ENCODE results near the gene FSD1L.
"Not testable (repeated sequence)": the region's sequence is repeated elsewhere in the genome, so short reads cannot be mapped to it uniquely, and the experiment has no call there.

Gene FSD1L

GRCh38 chr9:105496826-105497225 is 49.0 kb downstream of the FSD1L start:
- DNase-seq: no peak

DNA sequence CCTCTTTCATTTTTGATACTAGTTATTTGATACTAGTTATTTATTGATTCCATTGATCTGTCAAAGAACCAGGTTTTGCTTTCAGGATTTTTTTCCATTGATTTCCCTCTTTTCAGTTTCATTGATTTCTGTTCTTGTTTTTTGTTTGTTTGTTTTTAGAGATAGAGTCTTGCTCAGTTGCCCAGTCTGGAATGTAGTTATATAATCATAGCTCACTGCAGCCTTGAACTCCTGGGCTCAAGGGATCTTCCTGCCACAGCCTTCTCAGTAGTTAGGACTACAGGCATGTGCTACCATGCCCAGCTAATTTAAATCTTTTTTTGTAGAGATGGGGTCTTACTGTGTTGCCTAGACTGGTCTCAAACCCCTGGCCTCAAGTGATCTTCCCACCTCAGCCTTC is 49.9 kb downstream of the FSD1L start:
- DNase-seq: no peak

- DNase-seq: no peak
These were observed 52.4 kb downstream of the FSD1L start for GRCh38 chr9:105500108-105500766.

GRCh38 chr9:105501414-105501813 is 53.6 kb downstream of the FSD1L start:
- no peak for DNase-seq

DNA sequence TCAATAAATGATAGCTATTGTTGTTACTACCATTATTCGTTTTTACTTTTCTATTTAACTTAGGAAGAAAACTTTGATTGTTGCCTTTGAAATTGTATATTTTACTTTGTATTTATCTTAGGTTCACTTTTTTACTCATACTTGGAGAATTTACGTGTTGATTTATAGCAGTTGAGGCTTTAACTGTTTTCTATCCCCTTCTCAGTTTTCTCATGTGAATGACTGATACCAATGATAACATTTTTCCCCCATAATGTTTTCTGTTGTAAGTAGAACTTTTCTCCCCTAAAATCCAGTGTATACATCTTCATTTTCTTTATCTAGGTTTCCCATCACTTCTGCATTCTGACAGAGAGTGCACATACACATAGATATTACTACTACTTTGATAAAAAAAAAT is 54.4 kb downstream of the FSD1L start:
- DNase-seq: no peak

DNA sequence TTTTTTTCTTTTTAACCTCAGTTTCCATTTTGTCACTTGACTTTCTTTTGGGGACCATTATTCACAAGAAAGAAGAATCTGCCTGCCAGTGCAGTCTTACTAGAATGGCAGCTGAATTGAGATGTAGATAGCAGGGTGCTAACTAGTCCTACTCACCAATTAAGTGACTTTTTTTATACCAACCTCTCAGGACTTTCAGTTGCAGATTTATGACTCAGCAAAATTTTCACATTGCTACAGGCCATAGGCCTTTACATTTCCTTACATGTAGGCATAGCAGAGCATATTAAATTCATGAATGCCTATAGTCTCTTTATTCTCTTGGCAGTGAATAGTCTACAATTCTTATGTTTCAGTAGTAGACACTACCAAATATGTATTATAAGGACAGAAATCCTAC is 56.0 kb downstream of the FSD1L start:
- DNase-seq: no peak

DNA sequence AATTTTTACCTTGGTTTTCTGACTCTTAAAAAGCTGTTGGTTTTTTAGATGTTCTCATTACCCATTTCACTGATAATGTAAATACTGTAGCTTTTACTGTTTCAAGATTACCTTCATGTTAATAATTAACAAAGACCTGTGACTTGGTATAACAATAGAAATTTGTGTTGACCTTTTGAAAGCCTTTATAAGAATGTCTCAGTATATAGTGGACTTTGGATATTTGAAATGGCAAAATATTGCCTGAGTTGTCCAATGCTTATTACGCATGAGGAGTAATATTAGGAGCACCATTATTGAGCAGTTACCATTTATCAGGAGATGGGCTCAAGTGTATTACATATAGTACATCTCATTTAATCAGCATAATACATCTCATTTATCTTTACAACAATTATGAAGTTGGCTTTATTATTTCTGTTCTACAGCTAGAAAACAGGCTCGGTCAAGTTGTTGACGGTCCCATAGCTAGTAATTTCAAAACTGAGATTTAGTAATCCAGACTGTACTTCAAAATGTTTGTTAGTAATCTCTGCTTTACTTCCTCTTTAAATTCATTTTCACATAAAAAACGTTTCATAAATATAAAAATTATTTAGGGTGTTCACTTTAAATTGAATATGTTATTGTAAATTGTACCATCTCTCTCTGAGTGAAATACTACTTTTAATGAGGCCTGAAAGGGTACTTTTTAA is 59.4 kb downstream of the FSD1L start:
- DNase-seq: no peak

DNA sequence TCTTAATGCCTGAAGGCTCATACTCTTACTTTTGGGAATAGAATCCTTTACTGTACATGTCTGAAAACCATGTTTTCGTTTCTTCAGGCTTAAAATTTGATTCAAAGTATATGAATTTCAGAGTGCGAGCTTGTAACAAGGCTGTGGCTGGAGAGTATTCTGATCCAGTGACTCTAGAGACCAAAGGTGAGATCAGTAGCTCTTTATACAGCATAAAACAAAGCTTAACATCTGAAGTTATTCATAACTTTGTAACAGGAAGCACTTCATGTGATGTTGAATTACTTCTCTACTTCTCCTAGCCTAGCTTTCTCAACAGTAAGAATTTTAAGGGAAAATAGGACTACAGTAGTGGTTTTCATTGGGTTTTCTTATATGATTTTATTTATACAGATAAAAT is 60.7 kb downstream of the FSD1L start:
- DNase-seq: no peak

GRCh38 chr9:105510024-105510423 is 62.2 kb downstream of the FSD1L start:
- DNase-seq: no peak

- no peak for DNase-seq
These were observed 63.6 kb downstream of the FSD1L start for GRCh38 chr9:105511446-105511845.

DNA sequence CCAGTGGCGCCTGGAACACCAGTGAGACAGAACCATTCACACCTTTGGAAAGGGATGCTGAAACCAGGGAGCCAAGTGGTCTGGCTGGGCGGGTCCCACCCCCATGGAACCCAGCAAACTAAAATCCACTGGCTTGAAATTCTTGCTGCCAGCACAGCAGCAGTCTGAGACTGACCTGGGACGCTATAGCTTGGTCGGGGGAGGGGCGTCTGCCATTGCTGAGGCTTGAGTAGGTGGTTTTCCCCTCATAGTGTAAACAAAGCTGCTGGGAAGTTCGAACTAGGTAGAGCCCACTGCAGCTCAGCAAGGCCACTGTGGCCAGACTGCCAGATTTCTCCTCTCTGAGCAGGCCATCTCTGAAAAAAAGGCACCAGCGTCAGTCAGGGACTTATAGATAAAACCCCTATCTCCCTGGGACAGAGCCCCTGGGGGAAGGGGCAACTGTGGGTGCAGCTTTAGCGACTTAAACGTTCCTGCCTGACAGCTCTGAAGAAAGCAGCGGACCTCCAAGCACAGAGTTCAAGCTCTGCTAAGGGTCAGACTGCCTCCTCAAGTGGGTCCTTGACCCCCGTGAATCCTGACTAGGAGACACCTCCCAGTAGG is 68.1 kb downstream of the FSD1L start:
- DNase-seq: no peak

GRCh38 chr9:105519710-105520369 is 72.0 kb downstream of the FSD1L start:
- peak; percentile 65 for DNase-seq

DNA sequence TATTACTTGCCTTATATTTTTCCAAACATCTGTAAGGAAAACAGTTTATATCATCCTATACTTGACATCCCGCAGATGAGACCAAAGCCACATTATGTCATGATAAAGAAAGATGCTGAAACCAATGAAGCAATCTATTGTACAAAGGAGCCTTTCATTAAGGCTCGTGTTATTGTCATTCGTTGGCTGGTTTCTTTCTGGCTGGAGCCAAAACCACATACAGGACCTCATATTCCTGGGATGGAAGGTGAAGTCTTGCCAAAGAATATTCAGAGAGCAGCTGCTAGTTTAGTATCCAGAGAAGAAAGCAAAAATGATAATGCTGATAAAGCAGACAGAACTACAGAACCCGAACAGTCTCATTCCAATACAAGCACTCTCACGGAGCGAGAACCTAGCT is 73.2 kb downstream of the FSD1L start:
- DNase-seq: not testable (repeated sequence)

- DNase-seq: not testable (repeated sequence)
These were observed 75.0 kb downstream of the FSD1L start for GRCh38 chr9:105522618-105523385.

- DNase-seq: no peak
These were observed 83.7 kb downstream of the FSD1L start for GRCh38 chr9:105531530-105531929.

DNA sequence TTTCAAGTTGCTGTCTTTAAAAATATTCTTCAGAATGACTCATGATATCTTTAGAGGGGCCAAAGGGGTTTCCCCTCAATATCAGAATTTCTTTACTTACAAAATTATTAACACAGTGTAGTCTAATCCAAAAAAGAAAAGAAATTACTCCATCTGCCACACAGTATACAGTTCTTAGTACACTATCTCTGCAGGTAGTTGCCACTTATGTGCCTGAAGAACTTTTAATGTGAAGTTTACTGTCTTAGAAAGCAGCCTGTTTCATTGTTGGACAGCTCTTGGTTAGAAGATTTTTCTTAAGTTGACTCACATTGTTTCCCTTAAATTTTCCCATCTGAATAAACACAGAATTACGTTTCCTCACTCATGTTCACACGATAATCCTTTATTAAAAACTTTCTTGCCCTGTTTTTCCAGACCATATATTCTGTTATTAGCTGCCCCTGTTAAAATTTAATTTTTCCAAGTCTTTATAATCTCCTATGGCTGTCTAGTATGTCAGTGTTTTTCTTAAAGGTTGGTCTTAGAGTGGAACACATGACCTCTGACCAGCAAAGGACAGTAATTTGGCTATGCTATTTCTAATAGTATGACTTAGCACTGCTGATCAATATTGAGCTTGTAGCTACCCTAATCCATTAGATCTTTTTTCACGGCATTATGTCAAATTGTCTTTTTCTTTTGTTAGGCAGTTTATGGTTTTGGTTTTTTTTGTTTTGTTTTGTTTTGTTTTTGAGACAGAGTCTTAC is 88.3 kb downstream of the FSD1L start:
- no peak for DNase-seq

GRCh38 chr9:105539452-105539851 is 91.6 kb downstream of the FSD1L start:
- DNase-seq: no peak

GRCh38 chr9:105541838-105542237 is 94.0 kb downstream of the FSD1L start:
- DNase-seq: no peak

DNA sequence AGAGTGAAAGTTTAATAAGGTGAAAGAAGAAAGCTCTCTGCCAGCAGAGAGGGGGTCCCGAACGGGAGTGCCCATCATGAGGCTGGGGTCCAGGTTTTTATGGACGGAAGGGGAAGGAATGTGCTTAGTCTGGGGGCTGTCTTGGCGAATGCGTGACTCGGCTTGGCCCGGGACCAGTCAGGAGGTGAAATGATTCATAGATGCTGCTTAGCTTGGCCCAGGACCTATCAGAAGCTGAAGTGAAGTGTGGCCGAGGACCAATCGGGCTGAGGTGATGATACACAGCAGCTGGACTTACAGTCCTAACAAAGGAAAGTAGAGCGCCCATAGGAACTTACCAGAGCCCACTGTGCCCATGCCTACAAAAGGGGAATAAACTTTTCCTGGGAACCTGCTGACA is 106.2 kb downstream of the FSD1L start:
- DNase-seq: no peak

DNA sequence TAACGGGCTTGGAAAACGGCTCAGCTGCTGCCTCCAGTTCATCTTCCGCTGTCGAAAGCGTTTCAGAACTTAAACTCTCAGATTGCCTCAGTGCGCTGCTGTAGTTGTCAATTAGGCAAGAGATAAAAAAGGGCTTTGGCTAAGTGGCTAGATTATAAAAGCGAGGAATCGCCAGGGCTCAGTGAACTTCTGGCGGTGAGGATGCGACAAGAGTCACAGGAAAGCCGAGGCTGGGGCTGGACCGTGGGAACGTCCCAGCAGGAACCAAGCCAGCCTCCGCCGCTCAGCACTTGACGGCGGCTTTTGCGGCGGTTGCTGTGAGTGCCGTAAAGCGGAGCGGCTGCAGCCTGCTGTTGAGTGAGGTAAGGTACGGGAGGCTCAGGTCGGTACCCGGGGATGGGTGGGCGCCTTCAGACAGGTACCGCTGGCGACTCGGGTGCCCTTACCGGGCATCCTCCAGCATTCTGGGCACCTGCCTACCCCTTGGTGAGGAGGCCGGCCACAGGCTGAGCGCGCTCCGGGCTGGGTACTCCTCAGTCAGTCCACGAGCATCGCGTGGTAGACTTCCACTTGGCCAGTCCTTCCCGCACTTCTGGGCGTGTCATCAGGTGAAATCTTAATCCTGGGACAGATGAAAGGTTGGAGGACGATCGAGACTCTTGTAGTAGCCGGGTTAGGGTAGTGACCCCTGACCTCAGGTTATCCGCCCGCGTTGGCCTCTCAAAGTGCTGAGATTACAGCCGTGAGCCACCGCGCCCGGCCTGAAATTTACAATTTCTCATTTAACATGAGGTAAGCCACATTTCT is 110.2 kb downstream of the FSD1L start, which contains the start of gene FKTN:
Gene FKTN, plus strand, starts transcription at position 328 of the 807 bp plus-strand sequence. CDS start 16,902 bp downstream, outside the sequence.
- DNase-seq: peak; percentile 62

- no peak for DNase-seq
These were observed 124.6 kb downstream of the FSD1L start for GRCh38 chr9:105572455-105572854.

Measured in NCI-H2029 (cell line).